Astrocyte (in vitro differentiated cells and primary cell): ENCODE data around the gene VDAC2.

Source experiments
- EZH2 ChIP-seq: IDR thresholded peaks from 2 replicates; pipeline ENCODE4 v1.6.1; 2012; ENCODE audit warnings: mild to moderate bottlenecking, low read length, inconsistent platforms; ENCODE audit not compliant: insufficient read depth
- TF ChIP-seq, protein P1 (sequence below): IDR thresholded peaks from 2 replicates; pipeline ENCODE4 v1.5.1; 2011; ENCODE audit warnings: low read depth, mild to moderate bottlenecking, inconsistent platforms, low read length, moderate library complexity; ENCODE audit not compliant: insufficient read depth

DNA sequence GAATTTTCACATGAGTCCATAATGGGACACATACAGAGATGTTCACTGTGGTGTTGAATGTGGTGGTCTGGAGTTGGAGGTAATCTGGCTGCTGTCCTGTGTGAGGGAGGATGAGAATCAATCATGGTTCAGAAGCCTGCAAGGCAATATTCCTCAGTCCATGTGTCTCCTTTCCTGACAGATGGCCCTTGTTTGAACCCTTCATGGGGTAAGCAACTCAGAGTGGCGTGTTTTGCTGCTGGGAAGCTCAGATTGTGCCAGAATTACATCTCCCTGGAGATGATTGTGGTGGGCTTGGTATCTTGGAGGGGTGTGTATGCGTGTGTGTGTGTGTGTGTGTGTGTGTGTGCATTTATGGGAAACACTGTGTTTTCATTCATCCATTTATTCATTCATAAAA is 69.6 kb downstream of the VDAC2 start:
- TF ChIP-seq, protein P1, sequence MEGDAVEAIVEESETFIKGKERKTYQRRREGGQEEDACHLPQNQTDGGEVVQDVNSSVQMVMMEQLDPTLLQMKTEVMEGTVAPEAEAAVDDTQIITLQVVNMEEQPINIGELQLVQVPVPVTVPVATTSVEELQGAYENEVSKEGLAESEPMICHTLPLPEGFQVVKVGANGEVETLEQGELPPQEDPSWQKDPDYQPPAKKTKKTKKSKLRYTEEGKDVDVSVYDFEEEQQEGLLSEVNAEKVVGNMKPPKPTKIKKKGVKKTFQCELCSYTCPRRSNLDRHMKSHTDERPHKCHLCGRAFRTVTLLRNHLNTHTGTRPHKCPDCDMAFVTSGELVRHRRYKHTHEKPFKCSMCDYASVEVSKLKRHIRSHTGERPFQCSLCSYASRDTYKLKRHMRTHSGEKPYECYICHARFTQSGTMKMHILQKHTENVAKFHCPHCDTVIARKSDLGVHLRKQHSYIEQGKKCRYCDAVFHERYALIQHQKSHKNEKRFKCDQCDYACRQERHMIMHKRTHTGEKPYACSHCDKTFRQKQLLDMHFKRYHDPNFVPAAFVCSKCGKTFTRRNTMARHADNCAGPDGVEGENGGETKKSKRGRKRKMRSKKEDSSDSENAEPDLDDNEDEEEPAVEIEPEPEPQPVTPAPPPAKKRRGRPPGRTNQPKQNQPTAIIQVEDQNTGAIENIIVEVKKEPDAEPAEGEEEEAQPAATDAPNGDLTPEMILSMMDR, result no peak
- no peak for TF ChIP-seq EZH2
